GM19023 (cell line): Measurements from ENCODE around the gene PSORS1C2.
A peak's percentile ranks its signal among the peaks of the same experiment; 100 is the strongest.
"Not testable (repeated sequence)": the region's sequence is repeated elsewhere in the genome, so short reads cannot be mapped to it uniquely, and the experiment has no call there.

Experiments
- ATAC-seq: cut with Tn5 transposase; IDR thresholded peaks from one replicate; pipeline ENCODE4 v1.9.1; 2021; ENCODE audit warnings: mild to moderate bottlenecking, moderate library complexity; ENCODE audit not compliant: unreplicated experiment

Gene PSORS1C2

DNA sequence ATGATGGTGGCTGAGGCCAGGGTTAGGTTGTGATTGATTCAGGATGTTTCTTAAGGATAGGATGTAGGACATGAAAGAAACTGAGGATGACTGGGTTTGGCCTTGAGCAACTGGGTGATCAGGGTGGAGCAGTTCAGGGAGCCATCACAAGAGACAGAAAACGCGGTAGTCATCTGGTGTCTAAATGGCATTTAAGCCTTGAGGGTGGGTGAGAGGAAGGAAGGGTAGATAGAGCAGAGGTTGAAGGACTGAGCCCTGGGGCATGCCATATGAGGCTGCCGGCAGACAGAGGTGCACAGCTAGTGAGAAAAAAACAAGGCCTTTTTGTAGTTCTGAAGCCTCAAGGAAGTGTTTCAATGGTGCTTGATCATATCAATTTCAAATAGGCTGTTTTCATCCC lies 29.7 kb upstream of the PSORS1C2 start:
- ATAC-seq, result no peak

DNA sequence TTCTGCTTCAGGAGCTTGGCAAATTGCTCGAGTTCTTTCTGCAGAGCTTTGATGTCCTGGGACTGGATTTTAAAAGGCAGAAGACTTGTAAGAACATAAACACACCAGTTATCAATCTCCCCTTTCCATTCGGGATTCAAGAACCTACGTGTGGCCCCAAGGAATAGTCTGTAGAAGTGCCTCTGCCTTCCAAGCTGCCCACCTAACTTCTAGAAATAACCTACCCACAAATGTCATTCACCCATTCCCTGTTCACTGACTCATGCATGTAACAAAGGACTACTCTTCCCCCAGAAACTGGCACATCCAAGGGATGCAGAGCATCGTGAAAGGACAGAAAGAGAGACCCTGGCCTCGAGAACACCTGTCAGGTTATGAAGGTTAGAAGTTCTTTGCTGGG lies 27.1 kb upstream of the PSORS1C2 start:
- ATAC-seq, result no peak

DNA sequence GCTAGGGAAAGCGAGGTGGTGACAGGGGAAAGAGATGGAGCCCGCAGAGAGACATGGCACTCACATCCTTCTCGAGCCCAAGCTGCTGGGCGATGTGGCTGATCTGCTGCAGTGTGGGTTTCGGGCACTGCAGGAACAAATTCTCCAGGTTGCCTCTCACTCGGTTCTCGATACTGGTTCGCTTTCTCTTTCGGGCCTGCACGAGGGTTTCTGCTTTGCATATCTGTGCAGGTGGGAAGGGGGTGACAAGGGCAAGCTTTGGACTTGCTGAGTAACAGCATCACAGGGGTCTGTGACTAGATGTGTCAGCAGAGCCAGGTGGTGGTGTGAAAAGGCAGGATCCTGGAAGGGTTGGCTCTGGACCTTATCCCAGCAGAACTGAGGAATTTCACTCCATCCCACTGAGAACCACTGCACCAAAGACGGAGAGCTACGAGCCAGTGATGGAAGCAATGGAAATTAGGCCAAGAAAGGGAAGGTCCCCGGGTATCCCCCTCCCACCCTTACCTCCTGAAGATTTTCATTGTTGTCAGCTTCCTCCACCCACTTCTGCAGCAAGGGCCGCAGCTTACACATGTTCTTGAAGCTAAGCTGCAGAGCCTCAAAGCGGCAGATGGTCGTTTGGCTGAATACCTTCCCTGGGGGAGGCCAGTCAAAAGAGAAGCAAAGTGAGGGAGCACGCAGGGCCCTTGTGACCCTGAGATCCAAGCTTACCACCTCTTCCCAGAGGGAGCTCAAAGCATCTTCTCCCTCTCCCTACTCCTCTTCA lies 26.4 kb upstream of the PSORS1C2 start:
- peak; percentile 80 for ATAC-seq

DNA sequence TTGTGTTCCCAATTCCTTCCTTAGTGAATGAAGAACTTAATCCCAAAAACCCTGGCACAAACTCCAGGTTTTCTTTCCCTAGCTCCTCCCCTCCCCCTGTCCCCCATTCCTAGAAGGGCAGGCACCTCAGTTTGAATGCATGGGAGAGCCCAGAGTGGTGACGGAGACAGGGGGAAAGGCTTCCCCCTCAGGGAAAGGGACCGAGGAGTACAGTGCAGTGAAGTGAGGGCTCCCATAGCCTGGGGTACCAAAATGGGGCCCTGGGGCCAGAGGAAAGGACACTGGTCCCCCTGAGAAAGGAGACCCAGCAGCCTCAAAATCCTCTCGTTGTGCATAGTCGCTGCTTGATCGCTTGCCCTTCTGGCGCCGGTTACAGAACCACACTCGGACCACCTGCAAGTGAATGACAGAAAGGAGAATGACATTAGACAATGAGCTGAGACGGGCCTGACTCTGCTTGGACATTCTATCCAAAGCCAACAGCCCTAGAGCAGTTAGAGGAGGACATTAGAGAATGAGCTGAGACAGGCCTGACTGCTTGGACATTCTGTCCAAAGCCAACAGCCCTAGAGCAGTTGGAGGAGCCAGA lies 25.7 kb upstream of the PSORS1C2 start:
- ATAC-seq, result not testable (repeated sequence)

DNA sequence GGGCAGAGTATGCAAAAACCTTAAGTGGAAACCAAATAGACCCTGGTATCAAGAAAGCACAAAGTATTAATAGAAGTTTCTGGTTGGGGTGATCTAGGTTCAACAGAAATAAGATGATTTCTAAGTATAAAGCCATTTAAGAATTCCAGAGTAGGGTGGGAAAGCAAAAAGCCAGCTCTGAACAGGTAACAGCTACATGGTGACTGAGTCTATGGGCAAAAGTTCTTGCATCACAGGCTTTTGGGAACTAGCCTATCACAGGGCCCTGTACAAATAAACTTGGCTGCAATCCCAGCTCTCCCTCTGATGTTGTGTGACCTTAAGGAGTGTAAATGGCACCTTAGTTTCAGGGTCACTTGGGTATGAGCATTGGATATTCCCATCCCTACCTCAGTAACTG lies 25.1 kb upstream of the PSORS1C2 start:
- no peak for ATAC-seq

GRCh38 chr6:31162463-31163165 lies 23.7 kb upstream of the PSORS1C2 start:
- ATAC-seq, result no peak

GRCh38 chr6:31161216-31162126 lies 22.6 kb upstream of the PSORS1C2 start:
- no peak for ATAC-seq

DNA sequence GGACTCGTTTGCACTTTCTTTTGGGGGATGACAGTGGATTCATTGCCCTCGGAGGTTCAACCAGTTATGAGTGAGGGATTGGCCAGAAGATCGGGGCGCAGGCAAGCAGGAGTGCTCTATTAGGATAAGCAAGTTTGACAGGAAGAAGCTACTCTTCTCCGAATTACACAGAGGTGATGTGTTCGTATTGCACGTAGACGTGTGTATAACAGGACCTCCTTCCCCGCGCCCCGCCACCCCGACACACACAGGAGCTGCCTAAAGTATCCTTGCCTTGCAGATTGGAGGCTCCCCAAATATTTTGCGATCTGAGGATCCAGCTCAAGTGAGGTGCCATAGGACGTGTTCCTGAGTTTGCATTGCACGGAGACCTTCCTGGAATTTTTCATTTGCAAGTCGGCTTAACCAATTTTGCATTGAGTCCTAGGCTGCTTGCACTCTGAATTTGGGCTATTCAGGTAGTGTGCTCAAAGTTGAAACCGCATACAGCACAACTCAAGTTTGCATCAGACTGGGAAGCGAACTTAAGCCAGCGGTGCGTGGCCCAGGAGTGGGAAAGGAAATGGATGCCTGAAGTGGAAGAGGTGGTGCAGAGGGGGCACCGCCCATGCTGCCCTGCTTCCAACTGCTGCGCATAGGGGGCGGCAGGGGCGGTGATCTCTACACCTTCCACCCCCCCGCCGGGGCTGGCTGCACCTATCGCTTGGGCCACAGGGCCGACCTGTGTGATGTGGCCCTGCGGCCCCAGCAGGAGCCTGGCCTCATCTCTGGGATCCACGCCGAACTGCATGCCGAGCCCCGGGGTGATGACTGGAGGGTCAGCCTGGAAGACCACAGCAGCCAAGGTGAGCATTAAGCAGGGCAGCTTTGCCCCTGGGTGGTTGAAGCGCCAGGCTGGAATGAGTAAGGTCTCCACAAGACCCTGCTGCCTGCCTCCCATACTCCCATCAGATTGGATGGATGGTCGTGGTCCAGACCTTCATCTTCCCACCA lies 20.3 kb upstream of the PSORS1C2 start:
- ATAC-seq, result no peak

GRCh38 chr6:31158140-31158862 lies 19.4 kb upstream of the PSORS1C2 start, which contains the start of gene TCF19:
Gene TCF19 (plus strand): TSS chr6:31158589. CDS start chr6:31159470, 881 bp downstream.
- peak; percentile 87 for ATAC-seq

- ATAC-seq, result peak; percentile 6
Observed at GRCh38 chr6:31157513-31158139, 18.8 kb upstream of the PSORS1C2 start, which contains the start of gene CCHCR1. Gene CCHCR1 (minus strand): TSS chr6:31157802. CDS start chr6:31157600, 202 bp downstream.

GRCh38 chr6:31156641-31157040 lies 17.8 kb upstream of the PSORS1C2 start:
- ATAC-seq, result no peak

GRCh38 chr6:31154436-31154835 lies 15.6 kb upstream of the PSORS1C2 start:
- no peak for ATAC-seq

- ATAC-seq, result no peak
Observed at GRCh38 chr6:31152781-31153180, 13.9 kb upstream of the PSORS1C2 start.

DNA sequence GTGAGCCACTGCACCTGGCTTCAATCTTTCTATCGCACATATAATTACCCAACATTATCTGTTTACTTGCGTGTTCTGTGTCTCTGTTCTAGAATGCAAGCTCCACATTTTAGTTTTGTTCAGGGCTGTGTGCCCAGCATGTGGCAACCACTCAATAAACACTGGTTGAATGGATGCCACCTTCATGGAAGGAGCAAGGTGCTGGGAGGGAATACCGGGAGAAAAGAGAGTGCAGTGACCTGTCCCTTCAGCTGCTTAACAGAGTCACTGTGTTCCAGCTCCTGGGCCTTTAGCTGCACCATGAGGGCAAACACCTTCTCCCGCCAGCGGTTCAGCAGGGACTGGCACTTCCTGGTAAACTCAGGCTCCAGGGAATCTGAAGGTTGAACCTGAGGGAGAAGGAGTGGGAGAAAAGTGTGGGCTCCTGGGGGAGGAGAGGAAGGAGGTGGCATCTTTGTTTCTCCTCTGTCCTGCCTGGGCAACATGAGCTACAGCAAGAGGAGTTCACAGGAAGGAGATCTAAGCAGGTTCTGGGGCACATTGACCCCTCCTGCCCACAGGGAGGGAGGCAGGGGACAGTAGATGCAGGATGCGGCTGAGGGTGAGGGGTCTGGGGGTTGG lies 11.1 kb upstream of the PSORS1C2 start:
- no peak for ATAC-seq

DNA sequence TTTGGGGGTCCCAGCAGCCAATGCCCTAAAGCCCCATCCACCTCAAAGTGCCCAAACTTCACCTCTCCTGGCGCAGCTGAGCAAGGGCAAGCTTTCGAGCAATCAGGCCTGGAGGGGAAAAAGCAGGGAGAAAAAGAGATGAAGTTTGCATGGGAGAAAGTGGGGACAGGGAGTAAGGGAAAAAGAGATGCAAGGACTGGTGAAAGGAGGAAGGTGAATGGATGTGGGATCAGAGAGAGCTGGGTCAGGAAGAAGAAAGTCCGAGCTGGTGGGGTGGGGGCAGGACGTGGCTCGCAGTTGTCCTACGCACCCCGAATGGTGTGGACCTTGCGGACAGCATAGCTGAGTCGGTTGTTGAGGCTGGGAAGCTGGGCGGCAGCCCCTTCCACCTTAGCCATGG lies 6.5 kb upstream of the PSORS1C2 start:
- ATAC-seq, result no peak

DNA sequence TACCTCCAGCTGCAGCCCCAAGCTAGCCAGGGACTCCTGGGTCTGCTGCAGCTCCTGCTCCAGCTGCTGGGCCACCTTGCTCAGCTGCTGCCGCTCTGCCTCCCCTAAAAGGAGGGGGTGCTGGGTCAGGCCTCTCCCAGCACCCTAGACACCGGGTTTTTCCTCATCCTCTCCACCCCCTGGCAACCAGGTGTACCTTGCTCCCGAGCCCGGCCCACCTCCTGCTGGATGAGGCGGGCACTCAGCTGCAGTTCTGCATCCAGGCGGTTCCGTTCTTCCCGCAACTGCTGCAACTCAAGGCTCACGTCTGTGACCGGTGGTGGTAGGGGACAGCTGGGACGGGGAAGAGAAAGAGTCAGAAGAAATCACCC lies 6.1 kb upstream of the PSORS1C2 start:
- ATAC-seq, result no peak

DNA sequence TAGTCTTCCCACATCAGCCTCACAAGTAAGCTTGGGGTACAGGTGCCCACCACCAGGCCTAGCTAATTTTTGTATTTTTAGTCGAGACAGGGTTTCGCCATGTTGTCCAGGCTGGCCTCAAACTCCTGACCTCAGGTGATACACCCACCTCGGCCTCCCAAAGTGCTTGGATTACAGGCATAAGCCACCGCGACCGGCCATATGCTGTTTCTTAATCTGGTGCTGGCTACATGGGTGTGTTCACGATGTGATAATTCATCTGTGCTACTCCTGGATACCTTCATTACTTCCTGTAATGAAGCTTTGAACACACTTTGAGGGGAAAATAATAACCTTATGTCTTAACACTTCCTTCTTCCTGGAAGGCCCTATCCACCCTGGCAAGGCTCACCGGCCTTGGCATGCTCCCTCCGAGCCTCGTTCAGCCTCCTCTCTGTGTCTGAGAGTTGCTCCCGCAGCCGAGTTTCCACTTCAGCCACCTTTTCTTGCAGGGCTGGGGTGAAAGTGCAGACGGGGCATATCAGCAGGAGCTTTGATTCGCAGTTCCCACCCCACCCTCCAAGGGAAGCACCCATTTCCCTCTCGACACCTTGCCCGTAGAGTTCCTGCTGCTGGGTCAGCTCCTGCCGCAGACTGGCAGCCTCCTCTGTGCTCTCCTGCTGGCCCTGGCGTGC lies 5.6 kb upstream of the PSORS1C2 start:
- ATAC-seq, result no peak

GRCh38 chr6:31143148-31143547 lies 4.3 kb upstream of the PSORS1C2 start:
- no peak for ATAC-seq
